GM18858 (cell line): Measurements from ENCODE around the gene CLRN3.

Experiments used
- ATAC-seq: cut with Tn5 transposase; IDR thresholded peaks from one replicate; pipeline ENCODE4 v1.9.1; 2021; ENCODE audit not compliant: unreplicated experiment

Gene CLRN3

GRCh38 chr10:127903789-127904188 is 11.0 kb upstream of the CLRN3 start:
- ATAC-seq: no peak

- no peak for ATAC-seq
Observed at GRCh38 chr10:127899766-127900387, 7.1 kb upstream of the CLRN3 start.

- ATAC-seq: no peak
Observed at GRCh38 chr10:127897177-127897576, 4.4 kb upstream of the CLRN3 start.

GRCh38 chr10:127896590-127896989 is 3.8 kb upstream of the CLRN3 start:
- no peak for ATAC-seq

- ATAC-seq: no peak
Observed at GRCh38 chr10:127894146-127894545, 1.4 kb upstream of the CLRN3 start.

- no peak for ATAC-seq
Observed at GRCh38 chr10:127890832-127891334, 1.9 kb downstream of the CLRN3 start.

GRCh38 chr10:127890216-127890615 is 2.5 kb downstream of the CLRN3 start:
- no peak for ATAC-seq

- no peak for ATAC-seq
Observed at GRCh38 chr10:127889605-127890195, 3.0 kb downstream of the CLRN3 start.

- no peak for ATAC-seq
Observed at GRCh38 chr10:127888521-127889312, 4.0 kb downstream of the CLRN3 start.

GRCh38 chr10:127887541-127888415 is 5.0 kb downstream of the CLRN3 start:
- ATAC-seq: no peak

- no peak for ATAC-seq
Observed at GRCh38 chr10:127886371-127887051, 6.2 kb downstream of the CLRN3 start.

GRCh38 chr10:127884501-127884900 is 8.2 kb downstream of the CLRN3 start:
- ATAC-seq: no peak

GRCh38 chr10:127883516-127883915 is 9.2 kb downstream of the CLRN3 start:
- ATAC-seq: no peak

GRCh38 chr10:127882801-127883459 is 9.8 kb downstream of the CLRN3 start:
- no peak for ATAC-seq

GRCh38 chr10:127882391-127882790 is 10.3 kb downstream of the CLRN3 start:
- ATAC-seq: no peak

GRCh38 chr10:127881262-127881661 is 11.5 kb downstream of the CLRN3 start:
- no peak for ATAC-seq

GRCh38 chr10:127880557-127880956 is 12.2 kb downstream of the CLRN3 start:
- no peak for ATAC-seq

GRCh38 chr10:127878475-127879055 is 14.2 kb downstream of the CLRN3 start:
- ATAC-seq: no peak

- ATAC-seq: no peak
Observed at GRCh38 chr10:127877699-127878098, 15.0 kb downstream of the CLRN3 start.

GRCh38 chr10:127877116-127877515 is 15.6 kb downstream of the CLRN3 start:
- ATAC-seq: no peak
